Measurements from ENCODE around the gene COX7B2. TPM values are rescaled to one million over a fixed set of nuclear protein-coding genes. Genes with fewer than 3 reads are reported as not detected.

Gene COX7B2
- total and polyA plus RNA-seq, 10 of the 15 experiments (the other 5 are each of a cell fraction or from before 2014, with no cell fraction given), result not detected

DNA sequence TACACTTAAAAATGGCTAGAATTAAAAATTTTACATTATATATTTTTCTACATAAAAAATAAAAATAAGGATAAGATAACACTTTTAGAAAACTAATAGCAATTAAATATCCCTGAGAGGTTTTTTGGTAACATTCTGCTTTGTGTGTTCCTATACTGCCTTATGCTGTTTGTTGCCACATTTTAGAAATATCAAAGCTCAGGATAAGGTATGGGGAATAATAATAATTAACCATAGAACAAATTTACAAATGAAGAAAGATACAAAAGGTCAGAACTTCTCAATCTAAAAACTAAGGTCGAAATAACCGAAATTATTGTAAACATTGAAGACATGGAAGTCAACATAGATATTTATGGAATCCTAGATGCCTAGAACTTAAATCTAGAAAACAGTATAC lies 71.4 kb downstream of the COX7B2 start (continued):
- TF ChIP-seq DPF2 (IDR thresholded peaks at IDR 0.05) (no peak), NBN (IDR thresholded peaks at IDR 0.05) (no peak)

DNA sequence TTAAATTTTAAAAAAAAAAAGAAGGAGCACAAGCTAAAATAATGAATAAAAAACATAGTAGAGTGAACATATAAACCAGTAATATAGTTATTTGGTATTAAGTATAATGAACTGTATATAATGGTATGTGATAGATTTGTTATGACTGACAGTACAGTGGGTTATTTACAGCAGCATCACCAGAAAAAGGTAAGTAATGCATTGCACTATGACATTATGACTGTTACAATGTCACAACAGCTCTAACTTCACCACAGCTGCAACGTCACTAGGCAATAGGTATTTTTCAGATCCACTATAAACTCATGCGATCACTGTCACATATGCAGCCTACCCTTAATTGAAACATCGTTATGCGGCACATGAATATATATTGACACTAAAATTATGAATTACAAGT lies 72.5 kb downstream of the COX7B2 start:
- Histone ChIP-seq H3K27me3 (replicated peaks in 1 of 2; ENCODE audit: control insufficient read depth in 2 of 2, insufficient read depth in 2 of 2, low read length in 1 of 2) (no peaks in the 10 kb centered on the region), H3K79me2 (ENCODE audit: control insufficient read depth, insufficient read depth, low read length) (no peaks in the 10 kb centered on the region), H4K20me1 (ENCODE audit: control insufficient read depth, insufficient read depth) (no peaks in the 10 kb centered on the region), H2AFZ (ENCODE audit: control insufficient read depth, low read depth, low read length) (no peak overlapping the region), H3K36me3 (ENCODE audit: control insufficient read depth in 2 of 2, insufficient read depth in 2 of 2, low read length in 1 of 2) (no peaks in the 10 kb centered on the region), H3K4me1 (ENCODE audit: control insufficient read depth, insufficient read depth, low read length) (no peaks in the 10 kb centered on the region), H3K4me2 (ENCODE audit: control insufficient read depth, insufficient read depth) (no peak overlapping the region), H3K27ac (ENCODE audit: control insufficient read depth, insufficient read depth) (no peak overlapping the region), H3K9ac (ENCODE audit: control insufficient read depth, insufficient read depth, low read length) (no peak overlapping the region), H3K4me3 (no peak overlapping the region), H3K9me3 (replicated peaks; ENCODE audit: control insufficient read depth, insufficient read depth, low read length) (no peaks in the 10 kb centered on the region)
- 63% methylated on average over 4 of the region's 4 CpGs for WGBS (ENCODE audit: insufficient coverage, insufficient replicate concordance, low lambda C conversion rate, missing lambda C conversion rate)
- ATAC-seq (no peak), FAIRE-seq (no peak), DNase-seq (ENCODE audit: low read depth, low spot score) (no peak)
- RAD21 ChIA-PET (ENCODE audit: unreplicated experiment), result no interaction called here
- BruUV-seq (replicated peaks), result no TSS peak
- SMC1A ChIA-PET (ENCODE audit: uncharacterized antibody, unreplicated experiment), result interaction anchor here (0.7 to 1.2 kb wide), 3 partner anchors 8 to 247 kb away, joined by 3 to 4 read pairs (median 3); no protein-coding TSS in a partner anchor
- intact Hi-C loops (cut with micrococcal nuclease; ENCODE audit: unreplicated experiment), result no loop called here
- in situ Hi-C loops (cut with MboI), result no loop called here
- CTCF ChIA-PET, result interaction anchor here (1.1 to 1.5 kb wide), 2 partner anchors 20 to 546 kb away, joined by 3 to 4 read pairs; no protein-coding TSS in a partner anchor
- TF ChIP-seq POLR2A (IDR thresholded peaks at IDR 0.05; ENCODE audit: low read depth, low read length) (no peak), RUNX3 (IDR thresholded peaks at IDR 0.05; ENCODE audit: low read length) (no peak), NR2C2 (IDR thresholded peaks at IDR 0.05; ENCODE audit: borderline replicate concordance, control insufficient read depth, insufficient read length, low read depth) (no peak), FOXK2 (IDR thresholded peaks at IDR 0.05) (no peak), SUZ12 (IDR thresholded peaks at IDR 0.05; ENCODE audit: unreplicated experiment) (no peak)
- TF ChIP-seq, protein P1, sequence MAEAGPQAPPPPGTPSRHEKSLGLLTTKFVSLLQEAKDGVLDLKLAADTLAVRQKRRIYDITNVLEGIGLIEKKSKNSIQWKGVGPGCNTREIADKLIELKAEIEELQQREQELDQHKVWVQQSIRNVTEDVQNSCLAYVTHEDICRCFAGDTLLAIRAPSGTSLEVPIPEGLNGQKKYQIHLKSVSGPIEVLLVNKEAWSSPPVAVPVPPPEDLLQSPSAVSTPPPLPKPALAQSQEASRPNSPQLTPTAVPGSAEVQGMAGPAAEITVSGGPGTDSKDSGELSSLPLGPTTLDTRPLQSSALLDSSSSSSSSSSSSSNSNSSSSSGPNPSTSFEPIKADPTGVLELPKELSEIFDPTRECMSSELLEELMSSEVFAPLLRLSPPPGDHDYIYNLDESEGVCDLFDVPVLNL (IDR thresholded peaks at IDR 0.05; ENCODE audit: low read depth, low read length), result no peak
- TF ChIP-seq, protein P2, sequence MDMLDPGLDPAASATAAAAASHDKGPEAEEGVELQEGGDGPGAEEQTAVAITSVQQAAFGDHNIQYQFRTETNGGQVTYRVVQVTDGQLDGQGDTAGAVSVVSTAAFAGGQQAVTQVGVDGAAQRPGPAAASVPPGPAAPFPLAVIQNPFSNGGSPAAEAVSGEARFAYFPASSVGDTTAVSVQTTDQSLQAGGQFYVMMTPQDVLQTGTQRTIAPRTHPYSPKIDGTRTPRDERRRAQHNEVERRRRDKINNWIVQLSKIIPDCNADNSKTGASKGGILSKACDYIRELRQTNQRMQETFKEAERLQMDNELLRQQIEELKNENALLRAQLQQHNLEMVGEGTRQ (IDR thresholded peaks at IDR 0.05; ENCODE audit: borderline replicate concordance, low read depth, low read length), result no peak
- TF ChIP-seq, protein P3, sequence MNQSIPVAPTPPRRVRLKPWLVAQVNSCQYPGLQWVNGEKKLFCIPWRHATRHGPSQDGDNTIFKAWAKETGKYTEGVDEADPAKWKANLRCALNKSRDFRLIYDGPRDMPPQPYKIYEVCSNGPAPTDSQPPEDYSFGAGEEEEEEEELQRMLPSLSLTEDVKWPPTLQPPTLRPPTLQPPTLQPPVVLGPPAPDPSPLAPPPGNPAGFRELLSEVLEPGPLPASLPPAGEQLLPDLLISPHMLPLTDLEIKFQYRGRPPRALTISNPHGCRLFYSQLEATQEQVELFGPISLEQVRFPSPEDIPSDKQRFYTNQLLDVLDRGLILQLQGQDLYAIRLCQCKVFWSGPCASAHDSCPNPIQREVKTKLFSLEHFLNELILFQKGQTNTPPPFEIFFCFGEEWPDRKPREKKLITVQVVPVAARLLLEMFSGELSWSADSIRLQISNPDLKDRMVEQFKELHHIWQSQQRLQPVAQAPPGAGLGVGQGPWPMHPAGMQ (IDR thresholded peaks at IDR 0.05; ENCODE audit: borderline replicate concordance), result no peak
- POLR2A ChIA-PET, result no interaction called here
